GM12878 (cell line): ENCODE measurements around the gene CALML5. TPM values are rescaled to one million over a fixed set of nuclear protein-coding genes. Genes with fewer than 3 reads are reported as not detected.

ENCODE experiments used
- ATAC-seq: fragments of 200-7000 bp; cut with Tn5 transposase; 3 replicates; pipeline ENCODE4 v1.9.1; 2020; ENCODE audit warnings: mild to moderate bottlenecking, moderate library complexity
- BruUV-seq: library from RNA; stranded (reverse); fragments of 400-500 nt; replicated peaks from 2 replicates; lab custom pipeline; 2021; lab: Mats Ljungman, UMichigan
- CTCF ChIA-PET: fragments of 300-600 bp; sonication (Branson Sonifier 250); formaldehyde crosslinking; extraction: SDS; loops from one replicate; lab custom pipeline; 2021; ENCODE audit warnings: inconsistent platforms; lab: Yijun Ruan, JAX
- POLR2A ChIA-PET: fragments of 350-600 bp; formaldehyde crosslinking; extraction: SDS; loops from one replicate; lab custom pipeline; 2021; ENCODE audit warnings: inconsistent platforms; lab: Charles Lee
- RAD21 ChIA-PET: fragments of 300-600 bp; sonication (Branson Sonifier 250); formaldehyde crosslinking; loops from one replicate; lab custom pipeline; 2023; ENCODE audit warnings: antibody characterized with exemption; ENCODE audit not compliant: unreplicated experiment; lab: Charles Lee
- SMC1A ChIA-PET: fragments of 300-600 bp; sonication (Branson Sonifier 250); formaldehyde crosslinking; loops from one replicate; lab custom pipeline; 2023; ENCODE audit not compliant: unreplicated experiment, uncharacterized antibody; lab: Charles Lee
- DNase-seq: peaks from one replicate; pipeline ENCODE4 v3.0.0-alpha.2; 2011; ENCODE audit warnings: low read depth, low spot score
- FAIRE-seq: peaks from 3 replicates; lab custom pipeline; 2011; peaks lifted over from hg19 to GRCh38; lab: Jason Lieb, UNC
- H2AFZ ChIP-seq: 2 replicates; pipeline ENCODE4 v1.6.0; 2011; ENCODE audit warnings: low read depth, low read length, control low read depth; ENCODE audit not compliant: control insufficient read depth
- H3K27ac ChIP-seq: 2 replicates; pipeline ENCODE4 v1.5.1; 2011; ENCODE audit warnings: control low read depth; ENCODE audit not compliant: control insufficient read depth, insufficient read depth
- H3K27me3 ChIP-seq, 2 experiments: replicated peaks in 1 of 2; 2 replicates each; pipeline versions ENCODE4 v1.6.0 to v1.6.1; 2011; ENCODE audit warnings: low read length in 1 of 2; ENCODE audit not compliant: control insufficient read depth in 2 of 2, insufficient read depth in 2 of 2
- H3K36me3 ChIP-seq, 2 experiments: 2 replicates each; pipeline ENCODE4 v1.5.1; 2011; ENCODE audit warnings: low read length in 1 of 2; ENCODE audit not compliant: control insufficient read depth in 2 of 2, insufficient read depth in 2 of 2
- H3K4me1 ChIP-seq: 2 replicates; pipeline ENCODE4 v1.6.1; 2011; ENCODE audit warnings: mild to moderate bottlenecking, low read length, moderate library complexity, mixed read lengths; ENCODE audit not compliant: control insufficient read depth, insufficient read depth
- H3K4me2 ChIP-seq: 2 replicates; pipeline ENCODE4 v1.6.0; 2011; ENCODE audit warnings: control low read depth; ENCODE audit not compliant: control insufficient read depth, insufficient read depth
- H3K4me3 ChIP-seq: fragments of 200-600 bp; sonication (generic); 2 replicates; pipeline ENCODE4 v1.5.1; 2016
- H3K79me2 ChIP-seq: 2 replicates; pipeline ENCODE4 v1.6.0; 2011; ENCODE audit warnings: low read length; ENCODE audit not compliant: control insufficient read depth, insufficient read depth
- H3K9ac ChIP-seq: 2 replicates; pipeline ENCODE4 v1.8.0; 2011; ENCODE audit warnings: low read length, control low read depth, mixed read lengths; ENCODE audit not compliant: control insufficient read depth, insufficient read depth
- H3K9me3 ChIP-seq: replicated peaks from 3 replicates; pipeline ENCODE4 v1.5.1; 2011; ENCODE audit warnings: mild to moderate bottlenecking, low read length; ENCODE audit not compliant: control insufficient read depth, insufficient read depth
- H4K20me1 ChIP-seq: 2 replicates; pipeline ENCODE4 v1.6.0; 2011; ENCODE audit not compliant: control insufficient read depth, insufficient read depth
- ATF2 ChIP-seq: IDR thresholded peaks from 2 replicates; pipeline ENCODE4 v1.6.1; 2012; ENCODE audit warnings: low read length, inconsistent platforms
- MXI1 ChIP-seq: fragments of 150-350 bp; IDR thresholded peaks from 2 replicates; pipeline ENCODE4 v1.6.1; 2011; ENCODE audit warnings: low read depth, mild to moderate bottlenecking, inconsistent platforms, low read length, improper control_type of control experiment
- SIN3A ChIP-seq: IDR thresholded peaks from 2 replicates; pipeline ENCODE4 v1.6.1; 2012; ENCODE audit warnings: low read depth, low read length, improper control_type of control experiment
- WGBS: methylation state at CpG from one replicate; pipeline ENCODE4 v1.1.6; 2016; ENCODE audit warnings: low lambda C conversion rate; ENCODE audit not compliant: insufficient replicate concordance, insufficient coverage; ENCODE audit errors: missing lambda C conversion rate; 5-methylcytosine and 5-hydroxymethylcytosine counted together
- in situ Hi-C: fragments of 300-500 bp; cut with MboI; formaldehyde crosslinking; loops from 9 replicates; pipeline ENCODE4 v1.14.3; 2018; ENCODE audit warnings: mixed read lengths
- intact Hi-C: fragments of 100-400 bp; cut with micrococcal nuclease; formaldehyde crosslinking; loops from one replicate; pipeline ENCODE4 v1.14.2; 2022; ENCODE audit not compliant: unreplicated experiment
- polyA plus RNA-seq, 11 experiments: library from polyadenylated mRNA; depleted of rRNA in 4 of 11; unstranded in 6 of 11; stranded (reverse) in 5 of 11; fragments of >200 nt; fragmentation: Nextera tagmentation in 4 of 11; fragmentation: Illumina TruSeq in 1 of 11; extraction: Ambion mirVana in 4 of 11; extraction: Trizol in 1 of 11; gene quantifications; 1 replicate in 1 of 11; 2 replicates in 10 of 11; pipeline versions ENCODE4 v1.2.1 to v1.2.3, GENCODE V29; 2011 to 2016; ENCODE audit warnings: inconsistent platforms in 2 of 11, missing spikeins in 2 of 11, low read depth in 1 of 11
- total RNA-seq, 4 experiments: library from RNA; depleted of rRNA in 3 of 4; stranded (reverse); fragments of >200 nt in 3 of 4; fragmentation: Illumina TruSeq in 1 of 4; extraction: Trizol in 1 of 4; gene quantifications; 2 replicates each; pipeline versions ENCODE4 v1.2.1 to v1.2.3, GENCODE V29; 2013 to 2021
- TF ChIP-seq, protein P1 (sequence below): IDR thresholded peaks from 2 replicates; pipeline ENCODE4 v1.6.1; 2011; ENCODE audit warnings: mild to moderate bottlenecking, low read depth, low read length, moderate library complexity; ENCODE audit not compliant: insufficient replicate concordance

Gene CALML5
- total and polyA plus RNA-seq, 10 of the 15 experiments (the other 5 are each of a cell fraction or from before 2014, with no cell fraction given) = not detected

DNA sequence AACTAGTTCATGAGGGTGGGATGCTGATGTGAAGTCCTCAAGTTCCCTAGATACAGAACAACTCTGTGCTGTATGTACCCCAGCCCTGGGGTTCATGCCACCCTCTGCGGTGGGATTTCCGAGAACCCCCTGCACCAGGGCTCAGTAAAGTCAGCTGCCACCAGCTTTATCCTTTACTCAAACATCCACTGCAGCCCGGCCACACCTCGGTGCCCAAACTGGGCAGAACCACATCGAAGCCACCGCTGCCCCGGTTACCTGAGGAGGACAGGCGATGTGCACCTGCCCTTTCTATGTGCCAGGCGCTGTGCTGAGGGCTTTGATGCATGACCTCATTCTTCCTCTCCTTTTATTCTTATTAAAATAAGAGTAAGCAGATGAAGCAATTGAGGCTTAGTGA, 9.9 kb upstream of the CALML5 start (continued):
- TF ChIP-seq MXI1 = no peak
- TF ChIP-seq, protein P1, sequence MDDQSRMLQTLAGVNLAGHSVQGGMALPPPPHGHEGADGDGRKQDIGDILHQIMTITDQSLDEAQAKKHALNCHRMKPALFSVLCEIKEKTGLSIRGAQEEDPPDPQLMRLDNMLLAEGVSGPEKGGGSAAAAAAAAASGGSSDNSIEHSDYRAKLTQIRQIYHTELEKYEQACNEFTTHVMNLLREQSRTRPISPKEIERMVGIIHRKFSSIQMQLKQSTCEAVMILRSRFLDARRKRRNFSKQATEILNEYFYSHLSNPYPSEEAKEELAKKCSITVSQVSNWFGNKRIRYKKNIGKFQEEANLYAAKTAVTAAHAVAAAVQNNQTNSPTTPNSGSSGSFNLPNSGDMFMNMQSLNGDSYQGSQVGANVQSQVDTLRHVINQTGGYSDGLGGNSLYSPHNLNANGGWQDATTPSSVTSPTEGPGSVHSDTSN = no peak

- POLR2A ChIA-PET = no interaction called here
- RAD21 ChIA-PET = no interaction called here
- no peak overlapping the region for H3K9ac ChIP-seq
- TF ChIP-seq ATF2 (no peak), SIN3A (no peak)
- SMC1A ChIA-PET = no interaction called here
- H3K4me2 ChIP-seq = no peak overlapping the region
- no peak for FAIRE-seq
- H3K36me3 ChIP-seq = no peaks in the 10 kb centered on the region
- H3K27ac ChIP-seq = no peak overlapping the region
- no peaks in the 10 kb centered on the region for H3K9me3 ChIP-seq
- no peaks in the 10 kb centered on the region for H4K20me1 ChIP-seq
- CTCF ChIA-PET = no interaction called here
- DNase-seq = no peak
- WGBS = 50% methylated on average over 6 of the region's 6 CpGs
- intact Hi-C loops = no loop called here
- ATAC-seq = no peak
- no peaks in the 10 kb centered on the region for H3K4me1 ChIP-seq
- peaks cover 0 to 5% of the 10 kb centered on the region in 2 experiments; a peak in 3 of 4 replicates for H3K27me3 ChIP-seq
- no TSS peak for BruUV-seq
- in situ Hi-C loops = no loop called here
- no peak overlapping the region for H3K4me3 ChIP-seq
- H3K79me2 ChIP-seq = no peaks in the 10 kb centered on the region
- H2AFZ ChIP-seq = no peak overlapping the region
These were observed 9.4 kb upstream of the CALML5 start for GRCh38 chr10:5508786-5509185.
